Mesenchymal stem cell (in vitro differentiated cells and primary cell): Measurements from ENCODE around the gene ENPP7. TPM values are rescaled to one million over a fixed set of nuclear protein-coding genes. Genes with fewer than 3 reads are reported as not detected.

Experiments
- DNase-seq: peaks from one replicate; pipeline ENCODE4 v3.0.0-alpha.2; 2013
- H2AFZ ChIP-seq: one replicate; pipeline ENCODE4 v1.6.1; 2013; ENCODE audit warnings: low read depth, mild to moderate bottlenecking, control low read depth, inconsistent platforms, low read length, moderate library complexity
- H2AK5ac ChIP-seq: 2 replicates; pipeline ENCODE4 v1.6.1; 2013; ENCODE audit warnings: low read length, moderate library complexity, mild to moderate bottlenecking, inconsistent platforms; ENCODE audit not compliant: severe bottlenecking
- H2BK120ac ChIP-seq: one replicate; pipeline ENCODE4 v1.6.1; 2013; ENCODE audit warnings: low read depth, mild to moderate bottlenecking, inconsistent platforms, low read length, moderate library complexity
- H2BK12ac ChIP-seq, 2 experiments: one replicate each; pipeline ENCODE4 v1.6.1; 2013; ENCODE audit warnings: inconsistent platforms in 2 of 2, low read length in 2 of 2, mild to moderate bottlenecking in 2 of 2, moderate library complexity in 2 of 2, control low read depth in 1 of 2
- H2BK15ac ChIP-seq: one replicate; pipeline ENCODE4 v1.6.1; 2013; ENCODE audit warnings: mild to moderate bottlenecking, low read depth, inconsistent platforms; ENCODE audit not compliant: poor library complexity, severe bottlenecking
- H2BK5ac ChIP-seq: 2 replicates; pipeline ENCODE4 v1.6.1; 2013; ENCODE audit warnings: low read depth, mild to moderate bottlenecking, low read length, control low read depth, inconsistent platforms; ENCODE audit not compliant: poor library complexity, severe bottlenecking
- H3K14ac ChIP-seq, 2 experiments: one replicate each; pipeline ENCODE4 v1.6.1; 2013; ENCODE audit warnings: inconsistent platforms in 2 of 2, low read length in 2 of 2, control low read depth in 1 of 2, mild to moderate bottlenecking in 1 of 2, moderate library complexity in 1 of 2
- H3K18ac ChIP-seq, 2 experiments: one replicate each; pipeline ENCODE4 v1.6.1; 2013; ENCODE audit warnings: inconsistent platforms in 2 of 2, low read length in 2 of 2, control low read depth in 1 of 2, low read depth in 1 of 2, mild to moderate bottlenecking in 1 of 2
- H3K23ac ChIP-seq, 2 experiments: one replicate each; pipeline ENCODE4 v1.6.1; 2013; ENCODE audit warnings: inconsistent platforms in 2 of 2, low read length in 2 of 2, mild to moderate bottlenecking in 2 of 2, moderate library complexity in 2 of 2, control low read depth in 1 of 2
- H3K27ac ChIP-seq: 2 replicates; pipeline ENCODE4 v1.5.1; 2013; ENCODE audit warnings: mild to moderate bottlenecking, moderate library complexity, low read length, control low read depth, inconsistent platforms; ENCODE audit not compliant: poor library complexity, severe bottlenecking
- H3K27me3 ChIP-seq, 2 experiments: 2 replicates each; pipeline versions ENCODE4 v1.6.1 to v1.7.0; 2013; ENCODE audit warnings: low read length in 2 of 2, mild to moderate bottlenecking in 2 of 2, moderate library complexity in 2 of 2, control low read depth in 1 of 2, inconsistent platforms in 1 of 2; ENCODE audit not compliant: control insufficient read depth in 1 of 2, insufficient read depth in 1 of 2
- H3K36me3 ChIP-seq, 2 experiments: 2 replicates each; pipeline versions ENCODE4 v1.6.1 to v1.7.0; 2013; ENCODE audit warnings: low read length in 2 of 2, control low read depth in 1 of 2, inconsistent platforms in 1 of 2, low read depth in 1 of 2, mild to moderate bottlenecking in 1 of 2; ENCODE audit not compliant: insufficient read depth in 2 of 2, control insufficient read depth in 1 of 2
- H3K4ac ChIP-seq, 2 experiments: one replicate each; pipeline ENCODE4 v1.6.1; 2013; ENCODE audit warnings: inconsistent platforms in 2 of 2, low read length in 2 of 2, mild to moderate bottlenecking in 2 of 2, moderate library complexity in 2 of 2, control low read depth in 1 of 2, low read depth in 1 of 2
- H3K4me1 ChIP-seq: 2 replicates; pipeline ENCODE4 v1.6.1; 2013; ENCODE audit warnings: low read depth, low read length, control low read depth; ENCODE audit not compliant: control insufficient read depth, insufficient read depth
- H3K4me2 ChIP-seq: 2 replicates; pipeline ENCODE4 v1.6.1; 2013; ENCODE audit warnings: low read length, mild to moderate bottlenecking, inconsistent platforms; ENCODE audit not compliant: poor library complexity, severe bottlenecking
- H3K4me3 ChIP-seq, 2 experiments: 2 replicates each; pipeline versions ENCODE4 v1.5.1 to v1.7.0; 2013; ENCODE audit warnings: low read length in 2 of 2, mild to moderate bottlenecking in 2 of 2, control low read depth in 1 of 2, low read depth in 1 of 2; ENCODE audit not compliant: insufficient read depth in 1 of 2
- H3K79me1 ChIP-seq: replicated peaks from 2 replicates; pipeline ENCODE4 v1.6.1; 2013; ENCODE audit warnings: mild to moderate bottlenecking, control low read depth, low read length, inconsistent platforms; ENCODE audit not compliant: poor library complexity, severe bottlenecking
- H3K9ac ChIP-seq: 2 replicates; pipeline ENCODE4 v1.7.0; 2013; ENCODE audit warnings: mild to moderate bottlenecking, low read length, moderate library complexity
- H3K9me3 ChIP-seq: 2 replicates; pipeline ENCODE4 v1.7.0; 2013; ENCODE audit warnings: mild to moderate bottlenecking, low read length; ENCODE audit not compliant: control insufficient read depth
- H4K8ac ChIP-seq: one replicate; pipeline ENCODE4 v1.6.1; 2013; ENCODE audit warnings: inconsistent platforms, mild to moderate bottlenecking, low read length, moderate library complexity
- H4K91ac ChIP-seq: one replicate; pipeline ENCODE4 v1.6.1; 2013; ENCODE audit warnings: mild to moderate bottlenecking, low read length, inconsistent platforms
- WGBS: methylation state at CpG from one replicate; pipeline ENCODE4 v1.1.7; 2013; ENCODE audit warnings: mixed read lengths; 5-methylcytosine and 5-hydroxymethylcytosine counted together
- small RNA-seq: library from polyadenylated mRNA; stranded (forward); fragments of <200 nt; extraction: miRNeasy Mini kit (QIAGEN cat#:217004); gene quantifications from one replicate; pipeline ENCODE3, GENCODE V24; 2013; ENCODE audit warnings: low read depth

Gene ENPP7

DNA sequence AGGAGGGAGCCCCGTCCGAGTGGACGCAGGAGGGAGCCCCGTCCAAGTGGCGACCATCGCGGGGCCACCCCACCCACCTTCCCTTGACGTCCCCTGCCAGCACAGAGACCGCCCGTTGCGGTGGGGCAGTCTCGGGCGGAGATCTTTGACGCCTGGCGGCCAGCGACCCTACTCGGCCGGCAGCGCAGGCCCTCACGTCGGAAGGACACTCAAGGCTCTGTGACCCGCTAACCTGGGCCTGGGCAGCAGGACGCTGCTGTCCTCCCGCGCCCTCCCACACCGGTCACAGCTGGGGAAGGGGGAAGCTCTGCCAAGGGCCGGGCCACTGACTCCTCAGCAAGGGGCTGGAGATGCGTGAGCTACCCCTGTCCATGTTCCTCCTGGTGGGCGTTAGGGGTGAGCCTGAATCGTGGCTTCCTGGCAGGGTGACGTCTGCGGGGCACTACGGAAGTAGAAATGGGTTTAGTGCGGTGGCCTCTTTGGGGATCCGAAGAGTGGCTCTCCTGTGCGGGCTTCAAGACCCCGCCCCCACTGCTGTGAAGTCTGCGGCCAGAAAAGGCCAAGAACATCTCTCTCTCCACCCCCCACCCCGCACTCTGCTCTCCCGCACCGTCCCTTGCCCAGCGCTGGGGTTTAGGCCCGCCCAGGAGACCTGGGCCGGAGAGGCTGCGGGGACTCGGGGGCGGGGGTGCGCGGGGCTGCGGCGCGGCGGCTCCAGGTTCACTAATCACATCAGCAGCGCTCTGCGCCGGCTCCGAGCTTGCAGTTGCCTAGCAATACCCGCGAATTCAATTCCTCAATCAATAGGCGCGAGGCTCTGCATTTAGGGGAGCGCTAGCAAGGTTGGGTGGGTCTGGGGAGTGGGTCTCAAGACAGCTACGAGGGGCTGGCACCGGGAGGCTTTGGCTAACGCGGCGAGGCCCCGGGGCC is 60.3 kb downstream of the ENPP7 start:
- no peak overlapping the region for H4K91ac ChIP-seq
- no peak overlapping the region for H3K4ac ChIP-seq
- H3K14ac ChIP-seq, result peak overlapping the region in 1 of 2 experiments; percentile 26
- peaks cover 0 to 19% of the 10 kb centered on the region in 2 experiments for H3K36me3 ChIP-seq
- no peaks in the 10 kb centered on the region for H3K9me3 ChIP-seq
- no peak overlapping the region for H4K8ac ChIP-seq
- H2BK12ac ChIP-seq, result peak overlapping the region in 1 of 2 experiments; percentile 51
- H3K4me3 ChIP-seq, result no peak overlapping the region
- no peak overlapping the region for H3K9ac ChIP-seq
- H2BK15ac ChIP-seq, result no peak overlapping the region
- H3K4me2 ChIP-seq, result no peak overlapping the region
- H3K79me1 ChIP-seq, result peaks cover 11% of the 10 kb centered on the region
- no peak overlapping the region for H3K27ac ChIP-seq
- peak overlapping the region in 1 of 2 experiments; percentile 28 for H3K18ac ChIP-seq
- peaks cover 61 to 69% of the 10 kb centered on the region in 2 experiments for H3K27me3 ChIP-seq
- peaks cover 39% of the 10 kb centered on the region for H3K4me1 ChIP-seq
- H3K23ac ChIP-seq, result peak overlapping the region in 1 of 2 experiments; percentile 14
- WGBS, result 9% methylated on average over 62 of the region's 68 CpGs
- no peak overlapping the region for H2AK5ac ChIP-seq
- H2BK5ac ChIP-seq, result no peak overlapping the region
- no peak overlapping the region for H2AFZ ChIP-seq
- H2BK120ac ChIP-seq, result peak overlapping the region; percentile 55
- DNase-seq, result no peak

DNA sequence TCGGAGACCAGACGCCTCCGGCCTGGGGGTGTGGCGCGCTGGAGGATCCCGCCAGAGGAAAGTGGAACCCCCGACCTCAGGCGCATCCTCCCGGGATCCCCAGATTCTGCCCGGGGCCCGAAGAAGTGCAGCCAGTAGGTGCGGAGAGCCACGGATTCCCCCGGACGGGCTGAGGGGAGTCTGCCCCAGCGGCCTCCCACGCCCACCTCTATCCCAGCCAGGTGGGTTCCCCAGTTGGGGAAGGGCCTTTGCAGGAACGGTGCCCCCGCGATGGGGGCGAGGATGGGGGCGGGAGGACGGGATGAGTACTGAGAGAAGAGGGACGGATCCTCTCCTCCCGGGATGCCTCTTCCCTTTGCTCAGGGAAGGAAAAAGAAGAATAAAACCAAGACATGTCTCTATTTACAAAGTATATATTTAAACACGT is 61.0 kb downstream of the ENPP7 start:
- no peak overlapping the region for H3K14ac ChIP-seq
- H3K4me3 ChIP-seq, result no peak overlapping the region
- no peak overlapping the region for H2BK12ac ChIP-seq
- no peak overlapping the region for H3K27ac ChIP-seq
- peaks cover 56 to 62% of the 10 kb centered on the region in 2 experiments for H3K27me3 ChIP-seq
- no peak overlapping the region for H2BK15ac ChIP-seq
- 4% methylated on average over 21 of the region's 26 CpGs for WGBS
- no peak overlapping the region for H2BK5ac ChIP-seq
- H3K9me3 ChIP-seq, result no peaks in the 10 kb centered on the region
- H4K8ac ChIP-seq, result no peak overlapping the region
- peaks cover 11% of the 10 kb centered on the region for H3K79me1 ChIP-seq
- peaks cover 0 to 19% of the 10 kb centered on the region in 2 experiments for H3K36me3 ChIP-seq
- no peak overlapping the region for H3K4ac ChIP-seq
- H2AK5ac ChIP-seq, result no peak overlapping the region
- DNase-seq, result no peak
- H3K4me2 ChIP-seq, result no peak overlapping the region
- H3K18ac ChIP-seq, result peak overlapping the region in 1 of 2 experiments; percentile 19
- H3K23ac ChIP-seq, result peak overlapping the region in 1 of 2 experiments; percentile 90
- no peak overlapping the region for H2AFZ ChIP-seq
- H2BK120ac ChIP-seq, result no peak overlapping the region
- H3K4me1 ChIP-seq, result peaks cover 40% of the 10 kb centered on the region
- H4K91ac ChIP-seq, result no peak overlapping the region
- no peak overlapping the region for H3K9ac ChIP-seq

Small RNA genes lying within 50 kb of the gene (small RNA-seq; reads per million reads assigned to genes)
- not detected for gene MIR4739
